GM19193 (cell line): ENCODE data around the gene MRM1.

Experiments used
- POLR2A ChIP-seq: IDR thresholded peaks from 4 replicates; pipeline ENCODE4 v1.6.1; 2011; ENCODE audit not compliant: insufficient read depth, insufficient read length; ENCODE audit errors: extremely low read depth

MRM1 gene

DNA sequence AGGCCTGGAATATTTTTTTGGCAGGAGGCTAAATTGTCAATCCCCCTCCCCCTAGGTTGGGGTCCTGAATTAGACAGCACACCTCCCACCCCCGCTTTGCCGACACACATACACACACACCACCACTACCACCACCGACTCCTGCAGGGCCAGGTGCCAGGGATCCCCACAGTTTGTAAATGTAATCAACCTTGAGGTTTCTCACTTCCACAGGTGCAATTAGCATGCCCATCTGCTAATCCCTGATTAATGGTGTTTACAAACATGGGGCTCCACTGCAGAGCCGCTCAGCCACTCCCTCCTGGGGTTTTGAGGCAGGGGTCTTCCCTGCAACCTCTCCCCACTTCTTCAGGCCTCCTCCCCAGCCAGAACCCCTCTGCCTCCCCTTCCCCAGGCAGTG lies 11.8 kb downstream of the MRM1 start:
- no peak for TF ChIP-seq POLR2A

DNA sequence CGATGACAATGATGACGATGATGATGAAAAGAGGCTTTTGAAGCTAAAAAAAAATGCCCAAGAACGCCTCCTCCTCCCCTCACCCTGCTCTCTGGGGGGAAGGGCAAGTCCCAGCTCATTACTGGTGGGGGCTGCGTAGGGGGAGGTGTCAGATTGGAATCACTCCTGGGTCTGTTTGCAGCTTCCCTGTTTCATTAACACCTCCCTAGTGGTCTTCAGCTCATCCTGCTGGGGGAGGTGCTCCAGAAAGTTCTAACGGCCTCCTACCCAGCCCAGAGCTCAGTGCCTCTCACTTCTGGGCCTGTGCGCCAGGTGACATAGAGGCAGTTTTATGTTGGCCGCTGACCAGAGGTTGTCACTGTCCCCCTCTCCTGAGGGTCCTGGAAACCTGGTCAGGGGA lies 12.7 kb downstream of the MRM1 start:
- no peak for TF ChIP-seq POLR2A

GRCh38 chr17:36614933-36615332 lies 13.6 kb downstream of the MRM1 start:
- TF ChIP-seq POLR2A, result no peak

- TF ChIP-seq POLR2A, result no peak
Measured at GRCh38 chr17:36616061-36617029, 15.0 kb downstream of the MRM1 start.

DNA sequence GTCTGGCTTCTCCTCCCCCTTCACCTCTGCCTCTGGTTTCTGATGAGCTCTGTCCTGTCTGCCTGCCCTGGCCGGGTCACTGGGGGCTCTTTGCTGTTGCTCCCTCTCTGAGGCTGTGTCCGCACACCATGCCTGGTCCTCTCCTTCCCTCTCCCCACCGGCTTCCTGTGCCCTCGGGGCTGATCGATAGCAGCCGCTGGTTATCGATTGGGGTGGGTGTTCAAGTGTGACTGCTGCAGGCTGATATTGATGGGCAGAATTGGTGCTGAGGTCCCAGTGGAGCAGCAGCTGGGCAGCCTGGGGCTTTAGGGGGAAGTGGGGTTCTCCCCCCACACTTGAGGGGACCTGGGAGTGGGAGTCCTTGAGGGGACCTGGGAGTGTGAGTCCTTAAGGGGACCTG lies 16.4 kb downstream of the MRM1 start:
- TF ChIP-seq POLR2A, result no peak

- TF ChIP-seq POLR2A, result no peak
Measured at GRCh38 chr17:36623281-36623680, 21.9 kb downstream of the MRM1 start.

DNA sequence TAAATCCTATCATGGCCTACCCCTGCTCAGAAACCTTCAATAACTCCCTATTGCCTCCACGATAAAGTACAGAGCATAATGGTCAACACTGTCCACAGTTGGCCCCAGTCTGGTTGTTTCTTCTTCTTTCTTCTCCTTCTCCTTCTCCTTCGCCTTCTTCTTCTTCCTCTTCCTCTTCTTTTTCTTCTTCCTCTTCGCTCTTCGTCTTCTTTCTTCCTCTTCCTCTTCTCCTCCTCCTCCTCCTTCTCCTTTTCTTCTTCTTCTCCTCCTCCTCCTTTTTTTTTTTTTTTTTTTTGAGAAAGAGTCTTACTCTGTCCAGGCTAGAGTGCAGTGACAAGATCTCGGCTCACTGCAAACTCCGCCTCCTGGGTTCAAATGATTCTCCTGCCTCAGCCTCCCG lies 23.8 kb downstream of the MRM1 start:
- TF ChIP-seq POLR2A, result no peak

GRCh38 chr17:36627101-36627500 lies 25.7 kb downstream of the MRM1 start:
- no peak for TF ChIP-seq POLR2A

DNA sequence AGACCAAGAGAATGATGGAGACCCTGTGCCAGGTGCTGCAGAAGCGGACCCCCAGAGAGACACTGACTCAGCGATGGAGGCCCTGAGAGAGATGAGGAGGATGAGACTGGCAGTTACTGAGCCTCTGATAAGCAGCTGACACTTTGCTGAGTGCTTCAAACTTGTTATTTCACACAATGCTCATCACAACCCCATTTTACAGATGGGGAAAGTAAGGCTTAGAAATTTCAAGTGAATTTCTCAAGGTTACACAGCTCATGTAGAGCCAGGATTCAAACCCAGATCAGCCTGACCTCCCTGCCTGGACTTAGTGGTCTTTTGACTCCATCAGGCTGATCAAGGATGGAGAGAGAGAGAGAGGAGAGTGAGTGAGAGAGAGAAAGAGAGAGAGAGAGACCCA lies 27.2 kb downstream of the MRM1 start:
- no peak for TF ChIP-seq POLR2A

DNA sequence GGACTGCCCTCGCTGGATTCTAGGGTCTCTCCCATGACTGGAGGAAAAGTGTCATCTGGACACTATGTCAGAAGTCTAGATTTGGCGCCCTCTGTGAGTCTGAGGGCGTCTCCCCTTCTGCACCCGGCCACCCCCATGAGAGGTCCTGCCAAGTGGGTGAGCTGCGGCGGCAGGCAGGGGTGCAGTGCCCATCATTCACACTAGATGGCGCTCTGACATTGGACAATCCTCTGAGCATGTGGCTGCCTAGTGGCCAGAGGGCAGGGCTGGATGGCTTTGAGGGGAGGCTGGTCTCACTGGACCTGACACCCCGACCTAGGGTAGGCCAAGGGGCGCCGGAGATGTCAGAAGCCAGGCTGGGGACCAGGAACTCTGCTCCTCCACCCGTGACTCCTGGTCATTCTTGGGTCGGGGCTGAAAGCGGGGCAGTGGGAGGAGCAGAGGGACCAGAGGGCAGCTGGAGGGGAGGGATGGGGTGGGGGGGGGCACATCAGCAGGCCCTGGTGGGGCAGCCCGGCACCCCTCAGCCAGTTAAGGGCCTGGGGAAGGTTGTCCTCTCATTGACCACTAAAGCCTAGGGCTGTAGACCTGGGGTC lies 28.0 kb downstream of the MRM1 start:
- TF ChIP-seq POLR2A, result no peak

- no peak for TF ChIP-seq POLR2A
Measured at GRCh38 chr17:36629970-36630502, 28.7 kb downstream of the MRM1 start.

DNA sequence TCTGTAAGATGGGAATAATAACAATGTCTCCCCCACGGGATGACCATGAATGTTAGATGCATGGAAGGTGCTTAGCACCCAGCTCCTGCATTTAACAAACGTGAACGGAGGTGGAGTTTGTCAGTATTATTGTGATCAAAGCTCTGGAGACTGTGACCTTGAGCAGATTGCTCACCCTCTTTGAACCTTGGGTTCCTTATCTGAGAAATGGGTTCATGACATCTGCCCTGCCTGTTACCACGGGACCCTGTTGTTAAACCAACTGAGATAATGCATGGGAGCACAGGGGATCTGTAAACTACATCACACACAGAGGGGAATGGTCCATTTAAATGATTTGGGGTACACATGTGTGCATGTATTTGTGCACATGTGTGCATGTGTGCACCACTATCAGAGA lies 29.6 kb downstream of the MRM1 start:
- no peak for TF ChIP-seq POLR2A

DNA sequence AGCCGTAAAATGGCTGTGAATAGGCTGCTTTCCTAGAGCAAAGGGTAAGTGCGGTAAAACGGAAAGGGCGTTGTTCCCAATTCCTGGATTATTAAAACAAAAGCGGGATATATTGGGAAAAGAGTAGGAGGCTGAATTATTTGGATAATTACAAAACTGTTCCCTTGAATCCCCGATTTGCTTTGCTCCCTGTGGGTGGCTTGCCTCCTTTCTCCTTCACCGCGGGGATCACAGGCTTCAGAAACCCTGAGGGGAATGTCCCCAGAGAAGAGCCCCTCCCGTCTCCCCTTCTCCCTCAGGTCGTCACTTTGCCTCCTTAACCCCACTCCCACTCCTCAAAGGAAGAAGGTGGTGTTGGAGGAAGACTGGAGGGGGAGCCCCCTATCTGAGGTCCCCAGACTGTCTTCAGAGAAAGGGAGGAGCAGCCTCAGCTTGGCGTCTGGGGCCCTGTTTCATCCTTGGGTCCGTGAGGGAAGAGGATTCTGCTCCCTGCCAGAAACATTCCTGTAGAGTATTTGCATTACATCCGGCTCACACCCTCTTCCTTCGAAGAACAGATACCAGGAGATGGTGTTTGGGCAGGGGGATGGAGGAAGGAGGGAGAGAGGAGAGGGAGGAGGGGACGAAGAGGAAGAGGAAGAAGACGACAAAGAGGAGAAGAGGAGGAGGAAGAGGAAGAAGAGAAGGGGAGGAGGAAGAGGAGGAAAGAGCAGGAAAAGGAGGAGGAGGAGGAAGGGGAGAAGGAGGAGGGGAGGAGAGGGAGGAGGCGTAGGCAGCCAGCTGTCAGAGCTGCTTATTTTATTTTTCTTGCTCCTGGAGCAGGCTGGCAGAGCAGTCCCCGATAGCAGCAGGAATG lies 31.8 kb downstream of the MRM1 start:
- no peak for TF ChIP-seq POLR2A

GRCh38 chr17:36640346-36640745 lies 39.0 kb downstream of the MRM1 start:
- no peak for TF ChIP-seq POLR2A

DNA sequence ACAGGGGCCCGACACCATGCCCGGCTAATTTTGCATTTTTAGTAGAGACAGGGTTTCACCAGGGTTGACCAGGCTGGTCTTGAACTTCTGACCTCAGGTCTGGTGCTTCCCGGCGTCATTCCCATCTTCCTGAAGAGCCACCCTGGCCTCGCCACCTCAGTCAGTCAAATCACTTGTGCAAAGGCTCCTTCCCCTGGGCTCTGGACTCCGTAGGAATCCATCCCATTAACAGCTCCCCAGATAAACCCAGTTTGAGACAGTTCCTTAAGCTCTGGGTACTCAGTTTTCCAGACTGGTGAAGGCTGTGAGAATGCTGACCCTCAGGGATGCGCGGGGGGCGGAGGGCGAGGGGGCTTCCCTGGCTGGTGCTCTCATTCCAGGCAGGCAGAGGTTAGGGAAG lies 39.5 kb downstream of the MRM1 start:
- no peak for TF ChIP-seq POLR2A
